ENCODE measurements around the gene COL18A1. TPM values are rescaled to one million over a fixed set of nuclear protein-coding genes. Genes with fewer than 3 reads are reported as not detected.

Gene COL18A1
- total and polyA plus RNA-seq, 2 of the 8 experiments (the other 6 are each of a cell fraction or from before 2014, with no cell fraction given): 145 to 201 TPM

GRCh38 chr21:45366476-45366875 is 38.5 kb upstream of the COL18A1 start:
- Histone ChIP-seq H2BK12ac (ENCODE audit: low read depth, low read length) (peak overlapping the region; percentile 80; the same call in 1 of the 2 replicates), H2BK120ac (replicated peaks; ENCODE audit: low read depth, low read length) (no peak overlapping the region), H2BK20ac (ENCODE audit: low read length) (peak overlapping the region; percentile 95; the same call in 1 of the 2 replicates), H3K18ac (ENCODE audit: extremely low read depth, low read length) (no peak overlapping the region), H4K8ac (ENCODE audit: extremely low read depth, insufficient read depth, low read length) (peak overlapping the region; percentile 86; the same call in 1 of the 2 replicates), H2BK5ac (ENCODE audit: low read depth, low read length) (no peak overlapping the region), H3K23ac (ENCODE audit: insufficient read length) (no peak overlapping the region), H4K91ac (replicated peaks; ENCODE audit: insufficient read length, low read length) (peak overlapping the region; percentile 65), H3K9ac (replicated peaks in 1 of 4; ENCODE audit: extremely low read depth in 1 of 4, low read depth in 3 of 4, low read length in 3 of 4) (no peak overlapping the region), H2AK5ac (ENCODE audit: low read depth, low read length) (no peak overlapping the region; the same call in 1 of the 2 replicates), H3K4ac (replicated peaks; ENCODE audit: insufficient read length, low read depth, low read length) (no peak overlapping the region), H2AFZ (ENCODE audit: low read length) (no peak overlapping the region), H2BK15ac (ENCODE audit: low read length) (peak overlapping the region; percentile 72; the same call in 1 of the 2 replicates), H3K4me2 (ENCODE audit: insufficient read depth in 1 of 2, low read depth in 2 of 2, low read length in 2 of 2) (no peak overlapping the region), H3K36me3 (ENCODE audit: control insufficient read depth in 2 of 4, insufficient read depth in 4 of 4, low read length in 3 of 4) (no peaks in the 10 kb centered on the region), H4K20me1 (replicated peaks in 1 of 2; ENCODE audit: control insufficient read depth in 1 of 2, insufficient read depth in 2 of 2, low read length in 2 of 2) (no peaks in the 10 kb centered on the region), H3K79me1 (ENCODE audit: low read depth, low read length) (no peaks in the 10 kb centered on the region), H3K4me1 (replicated peaks in 1 of 4; ENCODE audit: control insufficient read depth in 3 of 4, insufficient read depth in 4 of 4, low read length in 3 of 4) (peaks cover 6 to 26% (median 14%) of the 10 kb centered on the region in 4 experiments), H3K27ac (ENCODE audit: low read depth, low read length) (no peak overlapping the region), H3K56ac (replicated peaks; ENCODE audit: insufficient read length, low read depth, low read length) (no peak overlapping the region), H4K5ac (ENCODE audit: insufficient read length, low read depth, low read length) (no peak overlapping the region), H3K27me3 (replicated peaks in 1 of 4; ENCODE audit: control insufficient read depth in 3 of 4, extremely low read depth in 1 of 4, insufficient read depth in 3 of 4, low read length in 3 of 4) (no peaks in the 10 kb centered on the region; a peak in 2 of 7 replicates), H3K14ac (ENCODE audit: insufficient read length) (no peak overlapping the region), H3K9me3 (ENCODE audit: insufficient read depth in 2 of 2, low read depth in 1 of 2, low read length in 1 of 2) (no peaks in the 10 kb centered on the region), H3K23me2 (ENCODE audit: low read depth, low read length) (no peaks in the 10 kb centered on the region), H3K79me2 (ENCODE audit: control insufficient read depth in 1 of 2, insufficient read depth in 2 of 2, low read length in 2 of 2) (no peaks in the 10 kb centered on the region), H3K4me3 (ENCODE audit: extremely low read depth in 1 of 4, insufficient read depth in 2 of 4, low read depth in 3 of 4, low read length in 4 of 4) (no peak overlapping the region)
- TF ChIP-seq SP1 (IDR thresholded peaks at IDR 0.05; ENCODE audit: low read depth, low read length): no peak
- no peak for TF ChIP-seq HDAC6 (IDR thresholded peaks at IDR 0.05; ENCODE audit: low read depth, low read length)
- no peak for FAIRE-seq
- CTCF ChIA-PET (ENCODE audit: partially characterized antibody): interaction anchor here (2.1 kb wide), 1 partner anchor 40 kb away, joined by 6 read pairs; no protein-coding TSS in a partner anchor
- POLR2A ChIA-PET (ENCODE audit: partially characterized antibody): no interaction called here
- no peak for DNase-seq (ENCODE audit: low read depth in 1 of 2, low spot score in 2 of 2)
- WGBS, 2 experiments (ENCODE audit: extremely low coverage in 1 of 2, insufficient coverage in 1 of 2, insufficient read length in 1 of 2, insufficient replicate concordance in 2 of 2, low coverage in 1 of 2, low lambda C conversion rate in 2 of 2, missing lambda C conversion rate in 1 of 2): 93% methylated on average over 16 of the region's 17 CpGs; no CpG with 5 or more reads in 1 of the 2 experiments

All from H1 (cell line).